HG03558 (cell line): Measurements from ENCODE around the gene AATK.
A peak's percentile ranks its signal among the peaks of the same experiment; 100 is the strongest.

Experiments
- ATAC-seq: cut with Tn5 transposase; IDR thresholded peaks from one replicate; pipeline ENCODE4 v1.9.1; 2021; ENCODE audit warnings: moderate number of reproducible peaks; ENCODE audit not compliant: unreplicated experiment; ENCODE audit errors: extremely low read depth

The AATK gene

DNA sequence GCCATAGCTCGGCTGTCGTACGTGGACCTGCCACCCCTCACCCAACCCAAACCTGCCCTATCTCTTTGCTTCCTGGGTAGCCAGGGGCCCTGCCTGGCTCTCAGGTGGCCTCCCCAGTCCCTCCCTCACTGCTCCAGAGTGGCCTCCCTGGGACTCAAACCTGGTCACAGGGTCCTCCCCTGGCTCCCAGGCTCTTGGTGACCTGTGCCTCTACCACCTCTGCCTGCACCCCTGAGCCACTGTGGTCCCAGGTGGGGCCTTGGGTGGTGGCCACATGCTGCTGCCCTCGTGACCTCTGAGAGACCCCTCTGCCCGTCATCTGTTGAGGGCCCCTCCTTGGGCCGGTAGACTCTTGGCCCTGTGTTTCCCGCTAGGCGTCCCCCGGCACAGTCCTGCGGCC, 65.4 kb downstream of the AATK start:
- no peak for ATAC-seq

DNA sequence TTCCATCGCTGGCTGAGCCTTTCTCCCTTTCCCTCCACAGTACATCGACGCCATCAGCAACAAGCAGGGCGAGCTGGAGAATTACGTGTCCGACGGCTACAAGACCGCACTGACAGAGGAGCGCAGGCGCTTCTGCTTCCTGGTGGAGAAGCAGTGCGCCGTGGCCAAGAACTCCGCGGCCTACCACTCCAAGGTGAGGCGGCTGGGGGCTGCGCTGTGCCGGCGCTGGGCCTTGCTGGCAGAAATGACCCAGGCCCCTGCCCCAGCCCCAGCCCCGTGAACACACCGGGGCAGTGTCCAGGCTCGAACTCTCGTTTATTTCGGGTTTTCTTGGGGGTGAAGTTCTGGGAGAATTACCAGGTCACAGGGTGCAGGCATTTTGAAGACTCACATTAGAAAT, 66.1 kb downstream of the AATK start:
- no peak for ATAC-seq

DNA sequence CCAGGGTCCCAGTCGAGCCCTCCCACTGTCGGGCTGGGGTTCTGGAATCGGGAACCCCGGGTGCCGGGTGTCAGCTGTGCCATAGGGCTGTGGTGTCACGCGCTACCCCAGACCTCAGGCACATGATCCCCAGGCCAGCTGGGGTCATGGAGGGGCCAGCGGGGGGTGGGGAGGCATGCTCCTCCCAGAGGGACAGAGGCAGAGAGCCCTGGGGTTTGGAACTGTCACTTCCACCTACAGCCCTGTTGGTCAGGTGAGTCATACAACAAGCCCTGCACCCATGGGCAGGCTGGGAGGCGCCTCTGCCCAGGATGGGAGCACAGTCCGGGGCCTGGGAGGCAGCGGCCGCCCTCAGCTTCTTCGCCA, 68.1 kb downstream of the AATK start:
- ATAC-seq: no peak

DNA sequence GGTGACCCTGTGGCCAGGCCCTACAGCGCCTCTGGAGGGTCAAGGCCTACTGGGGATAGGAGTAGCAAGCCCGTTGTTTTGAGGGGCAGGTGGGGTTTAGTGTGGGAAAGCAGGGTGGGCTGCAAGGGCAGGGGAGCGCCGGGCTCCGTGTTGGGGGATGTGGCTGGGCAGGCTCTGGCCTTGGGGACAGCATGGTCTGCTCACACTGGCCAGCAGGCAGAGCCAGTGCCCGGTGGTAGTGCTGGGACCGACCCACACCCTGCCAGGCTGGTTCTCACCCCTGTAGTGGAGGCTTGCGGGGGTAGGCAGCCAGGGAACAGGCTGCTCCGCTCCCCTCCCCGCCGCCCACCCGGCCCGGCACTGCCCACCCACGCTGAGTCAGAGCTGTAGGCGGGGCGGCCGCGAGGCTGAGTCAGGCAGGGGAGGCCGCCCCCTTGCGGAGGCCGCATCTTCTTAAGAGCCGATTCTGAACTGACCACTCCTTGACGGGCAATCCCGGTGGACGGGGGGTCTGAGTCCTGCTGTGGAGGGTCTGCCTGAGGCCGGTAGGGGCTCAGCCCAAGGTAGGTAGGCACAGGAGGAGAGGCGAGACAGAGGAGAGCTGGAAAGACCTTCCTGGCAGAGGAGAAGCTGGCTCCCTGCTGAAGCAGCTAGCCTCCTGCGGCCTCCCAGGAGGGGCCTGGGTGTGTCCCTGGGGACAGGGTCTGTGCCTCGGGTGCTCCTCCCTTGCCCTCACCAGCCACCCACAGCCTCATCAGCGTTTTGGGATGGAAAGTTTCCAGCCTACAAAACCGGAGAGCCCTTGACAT, 68.7 kb downstream of the AATK start:
- ATAC-seq: no peak

DNA sequence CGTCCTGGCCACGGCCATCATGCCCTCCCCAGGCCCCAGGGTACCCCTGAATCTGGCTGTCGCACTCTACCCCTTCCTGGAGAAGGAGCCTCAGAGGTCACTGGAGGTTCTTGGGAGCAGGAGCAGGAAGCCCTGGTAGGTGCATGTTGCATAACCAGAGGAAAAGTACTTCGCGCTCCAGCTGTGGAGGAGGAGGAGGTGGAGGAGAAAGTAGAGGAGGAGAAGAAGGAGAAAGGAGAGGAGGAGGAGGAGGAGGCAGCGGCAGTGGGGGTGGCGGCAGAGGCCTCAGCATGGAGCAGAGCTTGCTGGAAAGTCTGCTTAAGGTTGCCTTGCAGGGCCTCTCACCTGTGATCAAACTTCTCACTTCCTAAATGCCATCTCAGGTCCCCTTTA, 69.3 kb downstream of the AATK start:
- ATAC-seq: no peak

DNA sequence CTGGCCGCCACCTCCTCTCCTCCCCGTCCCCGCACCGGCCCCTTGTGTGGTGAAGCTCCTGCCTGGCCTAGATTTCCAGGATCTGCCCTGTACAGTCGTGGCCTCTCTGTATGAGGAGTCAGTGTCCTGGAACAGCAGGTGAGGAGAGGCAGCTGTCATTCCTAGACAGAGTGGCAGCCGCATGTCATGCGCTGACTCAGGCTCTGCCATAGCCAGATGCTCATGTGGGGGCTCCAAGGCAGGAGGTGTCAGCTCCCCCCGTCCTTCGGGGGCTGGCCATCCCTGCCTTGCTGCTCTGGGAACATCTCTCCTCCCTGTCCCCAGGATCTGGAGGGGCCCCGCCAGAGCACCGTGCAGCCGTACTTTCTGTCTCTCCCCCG, 70.6 kb downstream of the AATK start:
- no peak for ATAC-seq

DNA sequence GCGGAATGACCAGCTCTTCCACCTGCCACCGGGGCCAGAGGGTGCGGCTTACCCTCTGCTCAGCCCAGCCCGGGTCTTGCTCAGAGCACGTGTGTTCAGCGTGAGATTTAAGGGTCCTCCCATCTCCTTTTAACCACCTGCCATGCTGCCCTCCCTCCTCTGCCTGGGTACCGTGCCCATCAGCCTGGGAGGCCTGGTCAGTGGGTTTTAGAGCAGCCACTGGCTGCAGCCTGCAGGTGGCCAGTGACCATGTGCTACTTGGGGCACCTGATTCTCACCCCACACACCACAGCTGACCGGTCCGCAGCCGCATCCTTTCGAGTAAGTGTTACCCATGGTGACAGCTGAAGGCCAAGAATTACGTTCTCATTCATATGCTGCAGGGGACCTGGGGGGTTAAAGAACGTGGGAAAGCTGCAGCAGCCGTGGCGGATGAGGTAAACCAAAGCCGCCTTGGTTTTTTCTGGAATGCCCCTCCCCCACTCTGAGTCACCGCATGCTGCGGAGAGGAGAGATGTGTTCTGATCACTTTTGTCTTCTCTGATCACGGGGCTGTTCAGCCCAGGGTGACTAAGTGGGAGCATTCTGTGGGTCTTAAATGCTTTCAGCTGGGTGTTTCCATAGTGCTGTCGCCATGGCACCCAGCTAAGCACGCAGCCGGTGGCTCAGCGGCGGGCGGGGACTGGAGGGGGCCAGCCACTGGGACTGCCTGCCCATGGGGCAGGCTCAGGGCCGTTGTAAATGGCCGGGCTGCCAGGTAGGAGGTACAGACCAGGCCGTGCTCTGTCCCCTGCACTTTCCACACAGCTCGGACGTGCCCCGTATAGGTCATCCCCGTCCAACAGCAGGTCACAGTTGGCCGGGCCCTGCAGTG, 71.3 kb downstream of the AATK start:
- peak; percentile 61 for ATAC-seq

DNA sequence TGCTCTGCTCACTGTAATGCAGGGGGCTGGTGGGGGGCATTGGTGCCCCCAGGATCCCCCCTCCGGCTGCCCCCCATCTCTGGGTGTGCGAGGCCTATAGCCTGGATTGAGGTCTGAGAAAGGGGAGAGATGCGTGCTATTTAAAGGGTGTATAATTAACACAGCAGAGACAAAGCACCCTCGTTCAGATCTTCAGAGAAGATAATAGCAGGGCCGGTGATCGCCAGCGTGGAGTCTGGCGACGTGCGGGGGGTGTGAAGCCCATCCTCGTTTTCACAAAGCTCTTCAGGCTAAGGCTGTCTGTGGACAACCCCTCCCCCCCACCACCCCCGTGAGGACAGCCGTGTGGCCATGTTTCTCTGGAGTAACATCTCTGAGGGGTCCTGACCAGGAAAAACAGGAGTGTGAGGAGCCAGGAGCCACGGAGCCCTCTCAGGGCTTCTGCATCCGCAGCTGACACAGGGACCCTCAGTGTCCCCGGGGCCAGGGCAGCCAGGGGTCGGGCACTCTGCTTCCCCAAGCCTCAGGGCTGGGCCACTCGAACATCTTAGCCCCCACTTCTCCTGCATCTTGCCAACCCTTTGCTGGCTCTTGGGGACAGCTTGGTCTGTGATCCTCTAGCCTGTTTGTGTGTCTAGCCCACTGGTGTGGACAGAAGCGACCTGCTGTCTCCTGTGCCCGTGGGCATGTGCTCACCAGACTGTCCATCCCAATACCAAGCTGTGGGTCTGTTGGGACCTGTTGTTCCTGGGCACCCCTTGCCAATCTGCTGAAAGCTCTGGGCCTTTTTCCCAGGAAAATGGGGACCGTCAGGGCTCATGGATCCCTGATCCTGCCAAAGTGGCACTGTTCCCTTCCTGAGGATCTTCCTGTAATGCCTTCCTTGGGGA, 72.2 kb downstream of the AATK start:
- no peak for ATAC-seq

DNA sequence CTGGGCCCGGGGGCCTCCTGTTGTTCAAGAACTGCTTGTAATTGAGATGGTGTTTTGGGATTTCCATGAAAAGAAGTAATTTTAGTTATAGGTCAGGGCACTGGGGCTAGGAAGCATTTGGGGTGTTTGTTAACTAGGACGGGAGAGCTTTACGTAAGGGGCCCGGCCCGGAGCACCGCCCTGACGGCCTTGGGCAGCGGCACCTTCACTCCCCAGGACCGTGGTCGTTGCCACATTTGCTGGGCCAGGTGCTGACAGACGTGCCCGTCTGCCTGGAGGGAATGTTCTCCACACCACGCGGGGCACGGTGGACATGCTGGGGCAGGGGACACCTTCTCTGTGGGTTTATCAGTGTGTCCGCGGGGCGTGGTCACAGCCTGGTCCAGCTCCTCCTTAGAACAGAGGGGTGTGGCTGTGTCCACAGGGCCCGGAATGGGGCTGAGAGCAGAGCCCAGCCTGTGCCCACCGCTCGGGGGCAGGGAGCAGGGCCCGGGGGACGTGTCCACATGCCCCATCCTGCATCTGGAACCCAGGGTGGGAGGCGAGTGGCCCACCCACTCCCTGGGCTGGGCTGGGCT, 73.4 kb downstream of the AATK start:
- no peak for ATAC-seq

DNA sequence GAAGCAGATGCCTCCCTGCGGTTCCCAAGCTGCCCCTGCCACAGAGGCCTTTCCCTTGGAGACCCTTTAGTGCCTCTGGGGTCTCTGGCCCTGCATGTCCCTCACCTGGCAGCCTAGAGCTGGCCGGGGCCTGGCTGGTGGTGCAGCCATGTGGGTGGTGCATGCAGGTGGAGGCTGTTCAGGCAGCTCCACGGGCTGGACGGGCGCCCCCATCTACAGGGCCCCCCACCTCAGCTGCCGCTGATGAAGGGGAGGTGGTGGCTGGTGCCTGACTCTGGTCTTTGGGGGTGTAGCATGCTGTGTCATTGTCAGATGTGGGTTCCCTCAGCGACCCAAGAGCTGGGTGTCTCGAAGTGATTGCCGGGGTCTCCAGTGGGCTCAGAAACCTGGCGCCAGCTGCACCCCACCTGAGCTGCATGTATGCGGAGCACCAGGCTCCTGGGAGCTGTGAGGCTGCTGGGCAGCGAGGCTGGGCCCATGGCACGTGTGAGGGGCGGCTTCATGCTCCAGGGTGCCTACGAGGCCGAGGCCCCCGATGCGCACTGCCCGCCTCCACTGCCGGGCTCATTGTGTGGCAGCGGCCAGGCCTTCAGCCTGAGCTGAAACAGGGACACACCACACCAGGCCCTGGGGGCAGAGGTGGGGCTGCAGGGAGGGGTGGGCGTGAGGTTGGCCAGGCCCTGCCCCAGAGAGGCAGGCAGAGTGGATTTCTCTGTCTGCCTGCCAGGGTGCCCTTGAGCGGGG, 74.1 kb downstream of the AATK start:
- ATAC-seq: no peak

DNA sequence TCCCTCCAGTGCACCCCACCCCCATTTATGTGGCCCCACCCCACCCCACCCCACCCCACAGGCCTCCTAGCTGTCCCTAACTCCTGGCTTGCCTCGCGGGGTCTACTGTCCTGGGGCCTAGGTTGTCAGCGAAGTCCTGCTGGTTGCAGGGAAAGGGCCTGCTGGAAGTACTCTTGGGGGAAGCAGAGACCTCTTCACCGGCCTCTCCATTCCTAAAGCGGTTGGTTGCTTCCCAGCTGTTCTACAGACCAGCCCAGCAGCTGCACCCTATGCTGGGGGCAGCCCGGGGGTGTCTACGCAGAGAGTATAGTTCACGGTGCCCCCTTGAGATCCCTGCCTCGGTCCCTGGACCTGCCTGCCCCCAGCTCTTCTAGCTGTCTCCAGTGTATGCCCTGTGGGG, 74.9 kb downstream of the AATK start:
- ATAC-seq: no peak

DNA sequence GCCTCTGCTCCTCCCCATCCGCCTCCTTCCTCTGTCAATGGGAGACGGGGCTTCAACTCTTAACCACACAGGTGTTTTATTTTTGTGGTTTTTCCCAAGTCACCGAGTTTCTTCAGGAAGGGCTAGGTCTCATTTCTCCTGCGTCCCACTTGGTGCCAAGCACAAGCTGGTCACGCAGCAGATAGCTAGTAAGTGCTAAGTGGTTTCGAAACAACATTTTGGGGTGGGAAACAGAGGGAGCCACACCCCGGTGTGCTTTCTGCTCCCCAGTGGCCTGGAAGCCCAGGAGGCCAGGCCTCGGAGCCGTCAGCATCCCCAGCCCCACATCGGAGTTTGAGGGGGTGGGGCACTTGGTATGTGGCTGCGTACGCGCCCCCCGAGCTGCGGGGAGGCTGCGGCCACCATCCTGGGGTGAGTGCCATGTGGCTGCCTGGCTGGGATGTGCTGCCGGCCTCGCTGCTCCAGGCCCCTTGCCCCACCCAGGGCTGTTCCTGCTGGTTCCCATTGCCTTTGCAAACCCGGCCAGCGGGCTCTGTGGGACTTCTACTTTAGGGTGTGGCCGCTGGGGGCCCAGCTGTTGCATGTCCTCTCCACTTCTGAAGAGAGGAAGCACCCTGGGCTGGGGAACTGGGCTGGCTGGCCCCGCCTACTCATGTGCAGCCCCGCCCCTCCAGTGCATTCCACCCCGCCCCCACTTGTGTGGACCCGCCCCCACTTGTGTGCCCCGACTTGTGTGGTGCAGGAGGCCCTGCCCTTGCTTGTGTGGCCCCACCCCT, 75.5 kb downstream of the AATK start:
- no peak for ATAC-seq

DNA sequence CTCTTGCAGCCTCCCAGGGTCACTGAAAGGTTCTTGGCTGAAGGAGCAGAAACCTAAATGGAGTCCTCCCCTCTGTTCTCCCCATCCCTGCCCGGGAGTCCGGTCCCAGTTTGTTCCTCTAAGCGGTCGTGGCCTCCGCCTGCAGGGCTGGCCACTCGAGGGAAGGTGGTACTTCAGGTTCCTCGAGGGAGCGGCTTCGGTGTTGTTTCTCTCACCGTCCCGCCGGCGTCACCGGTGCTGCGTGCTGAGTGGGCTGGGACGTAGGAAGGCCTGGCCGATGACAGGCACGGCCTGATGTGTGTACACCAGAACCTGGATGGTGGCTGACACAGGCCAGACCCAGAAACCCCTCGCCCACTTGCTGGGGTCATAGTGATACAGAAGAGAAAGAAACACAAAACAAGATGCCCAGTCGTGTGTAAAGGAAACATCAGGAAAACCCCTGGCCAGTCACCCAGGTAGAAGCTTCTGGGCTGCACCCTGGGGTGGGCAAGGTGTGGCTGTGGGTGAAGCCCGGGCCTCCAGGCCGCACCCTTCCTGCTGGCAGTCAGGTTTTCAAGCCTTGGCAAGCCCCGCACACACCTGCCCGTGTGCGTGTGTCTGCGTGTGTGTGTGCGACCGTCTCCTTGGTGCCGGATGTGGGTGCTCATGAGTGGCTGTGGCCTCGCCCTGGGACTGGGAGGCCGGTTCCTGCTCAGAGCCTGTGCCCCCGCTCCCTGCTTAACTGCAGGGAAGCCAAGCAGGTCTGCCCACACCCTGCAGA, 79.1 kb downstream of the AATK start:
- ATAC-seq: no peak

DNA sequence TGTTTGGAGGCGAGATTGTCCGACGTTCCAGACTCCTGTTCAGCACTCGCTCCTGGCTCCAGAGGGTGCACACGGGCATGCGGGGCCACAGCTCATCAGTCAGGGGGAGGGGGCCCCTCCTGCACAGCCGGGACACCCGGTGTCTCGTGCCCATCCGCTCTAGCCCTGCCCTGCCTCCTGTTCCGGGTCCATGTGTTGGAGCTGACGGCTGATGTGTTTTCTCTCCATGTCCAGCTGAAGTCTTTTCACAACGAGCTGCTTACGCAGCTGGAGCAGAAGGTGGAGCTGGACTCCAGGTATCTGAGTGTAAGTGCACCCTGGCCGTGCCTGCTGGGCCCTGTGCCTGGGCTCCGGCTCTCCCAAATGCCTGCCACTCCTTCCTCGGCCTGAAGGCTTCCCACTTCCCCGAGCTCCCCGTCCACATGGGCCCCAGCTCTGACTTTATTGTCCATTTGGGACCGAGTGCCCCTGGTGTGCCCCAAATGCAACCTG, 80.6 kb downstream of the AATK start:
- ATAC-seq: no peak

DNA sequence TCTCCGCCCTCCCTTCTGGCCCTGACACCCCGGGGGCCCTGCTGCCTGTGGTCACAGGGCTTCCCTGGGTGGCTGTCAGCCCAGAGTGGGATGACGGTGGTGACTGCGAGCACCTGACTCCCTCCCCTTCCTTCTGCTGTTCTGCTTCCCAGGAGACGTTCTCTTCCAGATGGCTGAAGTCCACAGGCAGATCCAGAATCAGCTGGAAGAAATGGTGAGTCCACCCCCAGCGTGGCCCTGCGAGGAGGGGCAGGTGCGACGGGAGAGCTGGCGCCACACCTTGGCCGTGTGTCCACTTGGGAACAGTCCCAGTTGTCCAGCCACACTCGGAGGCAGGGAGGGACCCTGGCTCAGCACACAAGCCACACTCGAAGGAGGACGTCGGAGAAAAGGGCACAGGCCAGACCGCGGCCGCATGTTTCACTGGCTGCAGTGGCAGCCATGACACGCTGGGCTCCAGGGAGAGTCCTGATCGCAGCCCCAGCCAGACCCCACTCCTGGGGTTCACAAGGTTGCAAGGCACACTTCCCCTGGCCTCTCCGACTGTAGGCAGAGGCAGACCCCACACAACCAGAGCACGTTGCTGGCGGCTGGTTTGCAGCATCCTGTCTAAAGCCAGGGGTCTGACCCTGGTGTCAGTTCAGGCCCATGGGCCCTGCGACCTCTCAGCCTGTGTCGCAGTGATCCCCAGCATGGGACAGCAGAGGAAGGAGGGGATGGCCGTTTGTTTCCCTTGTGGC, 81.2 kb downstream of the AATK start:
- ATAC-seq: no peak

DNA sequence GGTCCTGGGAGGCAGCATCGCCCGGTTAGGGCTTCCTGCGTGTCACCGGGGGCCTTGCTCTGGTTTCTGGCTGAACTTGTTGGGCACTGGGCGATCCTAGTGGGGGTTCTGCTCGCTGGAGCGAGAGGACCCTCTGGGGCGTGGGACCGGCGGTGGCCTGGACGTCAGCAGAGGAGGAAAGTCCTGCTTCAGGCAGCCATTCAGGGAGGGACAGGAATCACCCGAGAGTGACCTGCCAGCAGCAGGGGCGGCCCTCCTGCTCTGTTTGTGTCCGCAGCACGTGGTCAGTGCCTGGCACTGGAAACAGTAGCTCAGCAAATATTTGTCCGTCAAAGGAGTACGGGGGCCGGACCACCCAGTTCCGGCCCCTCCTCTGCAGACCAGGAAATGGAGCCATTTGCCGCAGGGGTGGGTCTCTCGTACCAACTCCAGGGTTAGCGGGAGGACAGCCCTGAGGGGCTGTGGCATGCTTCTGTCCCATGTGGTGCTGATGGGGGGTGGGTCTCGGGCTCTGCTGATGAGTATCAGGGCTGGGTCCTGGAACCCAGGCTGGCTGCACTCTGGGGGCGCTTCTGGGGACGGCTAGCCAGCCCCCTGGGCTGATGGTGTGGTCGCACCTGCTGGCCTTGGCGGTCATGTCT, 82.8 kb downstream of the AATK start:
- ATAC-seq: no peak
